Measurements from ENCODE around the gene ERGIC1.
A peak's percentile ranks its signal among the peaks of the same experiment; 100 is the strongest.

The ERGIC1 gene

GRCh38 chr5:172904312-172904642, 70.2 kb downstream of the ERGIC1 start:
- DNase-seq: no peak

GRCh38 chr5:172904643-172905345, 70.7 kb downstream of the ERGIC1 start:
- peak; percentile 17 for DNase-seq

GRCh38 chr5:172905346-172906140, 71.5 kb downstream of the ERGIC1 start:
- DNase-seq: no peak

GRCh38 chr5:172906436-172906835, 72.4 kb downstream of the ERGIC1 start:
- DNase-seq: no peak

GRCh38 chr5:172906888-172907287, 72.8 kb downstream of the ERGIC1 start:
- DNase-seq: no peak

GRCh38 chr5:172907657-172908056, 73.6 kb downstream of the ERGIC1 start:
- no peak for DNase-seq

GRCh38 chr5:172908662-172909061, 74.6 kb downstream of the ERGIC1 start:
- DNase-seq: no peak

GRCh38 chr5:172909931-172910502, 76.0 kb downstream of the ERGIC1 start:
- no peak for DNase-seq

- no peak for DNase-seq
Observed at GRCh38 chr5:172910828-172911627, 77.0 kb downstream of the ERGIC1 start.

GRCh38 chr5:172911628-172911880, 77.5 kb downstream of the ERGIC1 start:
- DNase-seq: no peak

GRCh38 chr5:172911976-172912375, 77.9 kb downstream of the ERGIC1 start:
- no peak for DNase-seq

GRCh38 chr5:172913117-172913850, 79.2 kb downstream of the ERGIC1 start:
- DNase-seq: no peak

GRCh38 chr5:172915514-172915913, 81.5 kb downstream of the ERGIC1 start:
- DNase-seq: no peak

GRCh38 chr5:172918421-172919371, 84.6 kb downstream of the ERGIC1 start:
- DNase-seq: no peak

GRCh38 chr5:172919525-172920446, 85.7 kb downstream of the ERGIC1 start:
- DNase-seq: no peak

- DNase-seq: no peak
Observed at GRCh38 chr5:172920447-172920849, 86.4 kb downstream of the ERGIC1 start.

- no peak for DNase-seq
Observed at GRCh38 chr5:172920995-172921394, 86.9 kb downstream of the ERGIC1 start.

- DNase-seq: no peak
Observed at GRCh38 chr5:172921906-172922305, 87.9 kb downstream of the ERGIC1 start.

- no peak for DNase-seq
Observed at GRCh38 chr5:172923539-172923938, 89.5 kb downstream of the ERGIC1 start.

- DNase-seq: no peak
Observed at GRCh38 chr5:172925336-172925948, 91.4 kb downstream of the ERGIC1 start.

All from DMS79 (cell line).